Dermis blood vessel endothelial cell (primary cell): ENCODE data around the gene HDAC4. TPM values are rescaled to one million over a fixed set of nuclear protein-coding genes. Genes with fewer than 3 reads are reported as not detected.
A peak's percentile ranks its signal among the peaks of the same experiment; 100 is the strongest.

Experiments used
- DNase-seq: peaks from one replicate; pipeline ENCODE4 v3.0.0; 2010
- total RNA-seq: library from RNA; depleted of rRNA; stranded (reverse); fragments of >200 nt; gene quantifications from 2 replicates; pipeline ENCODE4 v1.2.3, GENCODE V29; 2014

HDAC4 gene
- total RNA-seq, 1 donor from 2014 or later = 17.4 TPM

DNA sequence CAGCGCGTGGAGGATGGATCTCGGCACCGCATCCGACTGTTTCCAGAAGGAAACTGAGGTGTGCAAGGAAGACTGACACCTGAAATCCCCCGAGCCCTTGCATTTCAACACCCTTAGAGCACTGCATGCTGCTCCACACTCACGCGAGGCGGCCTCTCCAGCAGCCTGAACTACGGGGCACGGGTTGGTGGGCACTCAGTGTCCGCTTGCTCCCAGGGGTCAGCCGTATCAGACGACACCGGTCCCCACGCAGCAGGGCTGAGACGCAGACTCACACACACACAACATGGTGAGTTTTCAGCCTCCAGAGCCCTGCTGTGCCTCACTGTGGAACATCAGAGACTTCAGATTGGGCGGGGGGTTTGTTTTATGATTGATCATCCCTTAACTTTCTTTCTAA, 283.0 kb downstream of the HDAC4 start:
- no peak for DNase-seq

- DNase-seq = no peak
Observed at GRCh38 chr2:239116456-239117246, 284.2 kb downstream of the HDAC4 start.

GRCh38 chr2:239115616-239116015, 285.2 kb downstream of the HDAC4 start:
- DNase-seq = no peak

DNA sequence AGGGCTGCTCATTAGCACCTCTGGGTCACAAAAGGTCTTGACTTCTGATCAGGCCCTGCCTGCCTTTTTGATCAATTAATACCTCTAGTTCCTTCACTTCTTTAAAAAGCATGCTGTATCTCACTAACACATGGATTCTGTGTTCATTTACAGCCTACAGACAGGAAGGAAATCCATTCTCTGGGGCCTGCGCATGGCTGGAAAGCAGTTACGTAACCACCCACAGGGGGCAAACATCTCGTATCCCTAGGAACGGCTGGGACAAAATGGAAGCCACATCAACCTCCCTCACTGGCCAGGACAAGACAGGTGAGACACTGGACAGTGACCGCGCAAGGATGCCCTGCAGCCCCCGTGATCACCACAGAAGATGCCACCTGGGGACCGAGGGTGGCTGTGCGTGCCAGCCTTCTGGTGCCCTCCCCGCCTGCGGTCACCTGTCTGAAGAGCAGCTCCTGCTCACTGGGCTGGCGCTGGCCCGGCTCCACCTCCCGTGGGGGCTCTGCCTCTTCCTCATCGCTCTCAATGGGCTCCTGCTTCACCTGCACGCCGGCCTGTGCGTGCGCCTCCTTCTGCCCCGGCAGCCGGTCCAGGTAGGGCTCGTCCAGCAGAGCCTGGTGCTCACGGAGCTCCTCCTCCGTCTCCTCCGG, 286.1 kb downstream of the HDAC4 start:
- DNase-seq = peak; percentile 68

DNA sequence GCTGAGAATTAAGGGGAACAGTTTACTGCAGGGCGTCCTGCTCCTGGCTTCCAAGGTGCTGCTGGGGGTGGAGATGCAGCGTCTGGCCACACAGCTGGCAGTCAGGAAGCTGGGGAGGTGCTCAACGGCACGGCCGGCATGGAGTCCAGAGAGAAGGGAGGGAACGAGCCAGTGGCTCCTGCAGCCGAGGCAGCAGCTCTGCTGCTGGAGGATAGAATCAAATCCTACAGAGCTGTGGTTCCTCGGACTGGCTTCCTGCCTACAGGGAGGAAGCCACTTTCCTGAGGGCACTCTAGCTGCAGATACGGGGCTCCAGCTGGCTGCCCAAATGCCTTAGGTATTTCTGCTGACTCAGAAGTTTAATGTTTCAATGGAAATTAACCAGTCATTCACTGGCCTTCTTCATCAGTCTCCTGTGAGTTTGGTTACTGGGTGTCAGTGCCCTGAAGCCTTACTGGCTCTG, 286.7 kb downstream of the HDAC4 start:
- peak; percentile 42 for DNase-seq

- no peak for DNase-seq
Observed at GRCh38 chr2:239113615-239114014, 287.2 kb downstream of the HDAC4 start.

DNA sequence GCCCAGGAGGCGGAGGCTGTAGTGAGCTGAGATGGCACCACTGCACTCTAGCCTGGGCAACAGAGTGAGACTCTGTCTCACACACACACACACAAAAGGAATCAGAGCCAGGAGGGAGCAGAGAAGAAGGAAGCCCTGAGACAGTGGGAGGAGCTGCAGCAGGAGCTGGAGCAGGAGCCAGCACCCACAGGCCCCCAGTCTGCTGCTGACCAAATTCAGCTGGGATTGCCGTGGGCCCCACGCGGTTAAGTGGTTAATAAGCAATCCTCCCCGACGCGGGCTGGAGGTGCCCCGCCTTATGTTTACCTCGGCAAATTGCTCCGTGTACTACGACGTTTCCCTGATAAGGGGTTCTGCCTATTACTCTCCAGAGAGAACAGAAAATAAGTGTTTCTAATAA, 287.6 kb downstream of the HDAC4 start:
- DNase-seq = no peak

- no peak for DNase-seq
Observed at GRCh38 chr2:239112127-239112774, 288.6 kb downstream of the HDAC4 start.

DNA sequence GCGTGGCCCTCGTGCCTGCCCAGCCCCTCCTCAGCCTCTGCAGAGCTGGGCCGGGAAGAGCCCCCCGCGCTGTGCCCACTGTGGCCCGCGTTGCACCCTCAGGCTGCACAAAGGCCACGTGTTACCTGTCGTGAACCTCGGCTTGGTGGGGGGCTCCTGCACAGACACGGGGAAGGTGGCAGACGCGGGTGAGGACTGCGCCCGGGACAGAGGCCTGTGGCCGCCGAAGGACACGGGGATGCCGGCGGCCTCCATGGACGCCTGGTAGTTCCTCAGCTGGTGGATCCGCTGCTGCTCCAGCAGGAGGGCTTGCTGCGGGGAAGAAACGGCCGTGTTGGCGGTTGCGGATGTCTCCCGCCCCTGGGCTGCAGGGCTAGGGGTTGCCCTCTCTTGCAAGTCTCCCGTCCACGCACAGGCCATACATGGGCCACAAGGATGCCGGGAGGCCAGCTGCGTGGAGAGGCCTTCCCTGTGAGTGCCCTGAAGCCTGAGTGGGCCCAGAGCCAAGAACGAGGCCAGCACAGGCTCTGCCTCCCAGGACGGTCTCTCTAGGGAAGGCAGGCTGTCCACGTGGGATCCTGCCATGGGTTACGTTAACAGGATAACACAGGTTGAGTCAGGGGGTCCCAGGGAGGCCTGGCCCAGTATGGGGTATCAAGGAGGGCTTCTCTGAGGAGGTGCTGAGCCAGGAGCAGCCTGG, 289.3 kb downstream of the HDAC4 start:
- DNase-seq = no peak

DNA sequence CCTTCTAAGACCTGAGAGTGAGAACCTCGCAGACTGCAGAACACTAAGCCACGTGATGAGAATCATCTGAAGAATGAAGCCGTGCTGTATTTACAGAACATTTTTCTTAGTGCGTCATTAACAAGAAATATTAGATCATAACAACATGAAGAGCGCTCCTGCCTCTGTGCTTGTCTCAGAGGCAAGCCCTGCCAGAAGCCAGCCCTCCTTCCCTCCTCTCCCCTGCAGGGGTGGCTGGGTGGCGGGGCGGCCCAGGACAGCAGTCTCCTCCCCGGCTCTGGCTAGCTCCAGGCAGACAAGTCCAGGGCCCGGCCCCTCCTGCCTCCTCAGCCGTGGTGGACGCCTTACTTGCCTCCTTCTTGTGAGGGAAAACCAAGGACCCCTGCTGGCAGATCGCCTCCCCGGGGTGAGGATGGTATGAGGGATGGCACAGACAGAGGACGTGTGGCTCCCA, 290.2 kb downstream of the HDAC4 start:
- no peak for DNase-seq

DNA sequence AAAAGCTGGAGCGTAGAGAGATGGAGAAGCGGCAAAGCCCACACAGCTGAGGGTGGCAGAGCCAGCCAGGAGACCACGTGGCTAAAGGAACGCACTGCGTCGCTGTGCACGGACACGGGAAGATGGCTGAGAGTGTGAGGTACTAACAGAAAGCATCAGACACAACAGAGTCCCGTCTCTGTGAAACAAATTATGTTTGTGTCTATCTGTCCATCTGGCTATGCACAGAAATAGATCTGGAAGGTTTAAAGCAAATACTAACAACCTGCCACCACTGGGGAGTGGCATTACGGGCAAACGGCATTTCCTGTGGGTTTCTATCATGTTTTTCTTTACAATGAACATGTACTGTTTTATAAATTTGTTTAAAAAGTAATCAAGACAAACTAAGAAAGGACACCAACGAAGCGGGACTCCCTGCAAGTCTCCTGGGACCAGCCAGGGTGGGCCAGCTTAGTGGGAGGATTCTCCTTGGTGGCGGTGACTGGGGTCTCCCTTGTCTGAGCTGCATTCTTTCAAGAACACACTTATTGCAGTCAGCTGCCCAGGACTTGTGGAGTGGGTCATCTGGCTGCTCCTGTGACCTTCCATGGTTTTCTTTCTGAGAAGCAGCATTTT, 290.8 kb downstream of the HDAC4 start:
- DNase-seq = no peak

DNA sequence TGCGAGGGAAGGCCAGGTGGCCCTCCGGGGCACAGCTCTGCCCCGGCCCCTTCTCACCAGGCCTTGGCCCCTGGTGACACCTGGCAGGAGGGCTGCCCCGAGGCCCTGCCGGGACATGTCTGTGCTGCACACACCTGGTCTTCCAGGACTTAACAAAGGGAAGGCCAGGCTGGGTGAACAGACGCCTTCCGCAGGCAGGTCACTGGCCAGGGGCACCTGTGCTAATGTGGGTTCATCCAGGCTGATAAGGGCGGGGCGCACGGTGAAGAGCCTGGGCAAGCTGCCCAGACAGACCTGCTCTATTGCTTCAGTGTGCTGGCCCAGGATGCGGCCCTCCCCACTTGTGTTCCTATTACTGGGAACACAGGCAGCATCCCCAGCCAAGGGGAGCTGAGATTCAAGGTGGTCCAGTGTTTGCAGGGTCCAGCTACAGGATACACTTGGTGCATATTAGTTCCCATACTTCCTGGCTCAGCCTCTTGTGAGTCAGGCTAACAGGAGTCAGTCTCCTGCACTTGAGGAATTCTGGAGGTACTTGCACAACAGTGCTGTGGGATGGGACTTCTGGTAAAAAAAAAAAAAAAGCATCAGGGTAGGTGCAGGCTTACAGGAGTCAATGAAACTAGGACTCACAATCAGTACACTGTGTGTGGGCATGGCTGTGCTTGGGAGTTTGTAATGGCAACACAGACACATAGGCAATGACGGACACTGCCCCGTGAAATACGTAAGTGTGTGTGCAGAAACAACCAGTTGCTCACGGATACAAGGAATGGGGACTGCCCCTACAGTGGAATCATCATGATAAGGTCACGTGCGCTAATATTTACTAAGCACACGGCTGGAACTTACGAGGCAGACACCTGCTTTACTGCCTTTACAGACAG, 291.5 kb downstream of the HDAC4 start:
- DNase-seq = peak; percentile 96

DNA sequence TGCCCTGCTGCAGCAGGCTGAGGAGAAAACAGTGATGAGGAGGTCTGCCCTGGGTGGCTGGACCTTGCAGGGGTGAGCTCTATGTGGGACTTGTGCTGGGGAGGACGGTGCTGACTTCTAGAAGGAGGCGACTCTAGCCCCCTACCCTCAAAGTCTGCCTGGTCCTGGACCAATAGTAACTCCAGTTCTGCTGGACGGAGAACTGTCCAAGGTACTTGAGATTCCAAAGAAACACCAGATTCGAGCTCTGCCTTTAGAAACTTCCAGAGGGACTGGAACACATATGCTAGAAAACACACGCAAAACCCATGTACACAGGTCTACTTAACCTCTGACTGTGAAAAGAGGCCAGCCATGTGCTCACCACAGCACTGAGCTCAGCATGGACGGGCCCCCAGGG, 292.4 kb downstream of the HDAC4 start:
- DNase-seq = peak; percentile 38

- DNase-seq = no peak
Observed at GRCh38 chr2:239107936-239108335, 292.9 kb downstream of the HDAC4 start.

- DNase-seq = no peak
Observed at GRCh38 chr2:239106966-239107365, 293.9 kb downstream of the HDAC4 start.

DNA sequence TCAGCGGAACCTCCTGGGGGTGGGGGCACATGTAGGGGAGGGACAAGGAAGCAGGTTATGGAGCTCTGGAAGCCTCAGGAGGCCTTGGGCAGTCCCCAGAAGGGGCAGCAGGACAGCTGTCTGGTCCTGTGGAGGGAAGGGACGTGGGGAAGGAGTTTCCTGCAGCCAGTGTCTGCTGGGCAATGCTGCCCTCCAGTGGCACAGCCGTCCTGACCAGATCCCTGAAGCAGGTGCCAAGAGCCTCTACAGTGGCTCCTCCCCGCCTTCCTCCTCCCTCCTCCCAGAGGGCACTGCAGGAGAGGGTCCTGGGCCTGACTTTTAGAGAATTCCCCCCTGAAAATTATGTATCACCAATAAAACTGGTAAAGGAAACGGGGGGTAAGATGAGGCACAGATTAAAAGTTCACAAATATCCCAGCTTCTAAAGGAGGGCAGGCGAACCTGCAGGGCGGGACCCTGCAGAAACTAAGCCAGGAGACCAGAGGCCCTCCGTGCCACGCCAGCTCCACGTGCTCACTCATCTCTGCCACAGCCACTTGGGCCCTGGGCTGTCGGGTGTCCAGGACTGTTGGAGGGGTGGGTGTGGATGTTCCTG, 294.4 kb downstream of the HDAC4 start:
- DNase-seq = peak; percentile 84

- no peak for DNase-seq
Observed at GRCh38 chr2:239105234-239105633, 295.6 kb downstream of the HDAC4 start.

GRCh38 chr2:239104800-239105199, 296.0 kb downstream of the HDAC4 start:
- no peak for DNase-seq

GRCh38 chr2:239103125-239104098, 297.4 kb downstream of the HDAC4 start:
- DNase-seq = no peak

DNA sequence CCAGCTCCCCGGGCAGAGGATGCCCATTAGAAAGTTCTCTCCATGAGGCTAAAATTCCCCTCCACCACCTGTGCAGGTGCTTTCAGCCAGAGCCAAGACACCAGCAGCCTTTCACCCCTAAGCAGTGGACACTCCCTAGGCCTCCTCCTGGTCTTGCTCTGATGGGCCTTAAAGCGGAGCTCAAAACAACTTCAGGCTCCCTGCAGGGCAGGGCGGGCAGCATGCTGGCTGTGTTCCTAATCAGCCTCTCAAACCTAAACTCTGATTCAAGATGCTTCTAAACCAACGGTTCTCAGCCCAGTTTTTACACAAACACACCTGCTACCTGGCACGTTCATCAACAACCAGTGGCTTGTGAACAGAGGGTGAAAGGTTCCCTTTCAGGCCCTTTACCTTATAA, 298.6 kb downstream of the HDAC4 start:
- DNase-seq = no peak
